ENCODE measurements around the gene SMS. TPM values are rescaled to one million over a fixed set of nuclear protein-coding genes. Genes with fewer than 3 reads are reported as not detected.

The SMS gene
- total RNA-seq, 4 donors from 2014 or later: 32.4 to 95.4 (median 43.8) TPM

- 81 to 100% methylated on average over 1 to 3 of the region's 3 CpGs for WGBS, 2 donors (ENCODE audit: low coverage in 1 of 2)
- in situ Hi-C loops (cut with MboI; ENCODE audit: low pct_ligation_motif_present in 1 of 4, low pct_unique_long_range_greater_than_20kb in 1 of 4, low sequenced_read_pairs in 3 of 4) (loop anchor here in 1 of 4 donors (25.0 kb wide), 1 partner anchor 97 kb away; the partner anchor contains the start of gene MBTPS2), intact Hi-C loops (cut with DNase I; ENCODE audit: low total_unique reads) (no loop called here)
- Histone ChIP-seq H3K27ac (no peak overlapping the region), H3K4me1 (no peaks in the 10 kb centered on the region), H3K27me3 (no peaks in the 10 kb centered on the region), H3K9me3 (no peaks in the 10 kb centered on the region), H3K4me3 (no peak overlapping the region), H3K36me3 (no peaks in the 10 kb centered on the region)
- TF ChIP-seq EP300 (IDR thresholded peaks at IDR 0.05; ENCODE audit: low read depth) (no peak), POLR2AphosphoS5 (IDR thresholded peaks at IDR 0.05) (no peak), POLR2A (IDR thresholded peaks at IDR 0.05) (no peak)
- TF ChIP-seq, protein P1, sequence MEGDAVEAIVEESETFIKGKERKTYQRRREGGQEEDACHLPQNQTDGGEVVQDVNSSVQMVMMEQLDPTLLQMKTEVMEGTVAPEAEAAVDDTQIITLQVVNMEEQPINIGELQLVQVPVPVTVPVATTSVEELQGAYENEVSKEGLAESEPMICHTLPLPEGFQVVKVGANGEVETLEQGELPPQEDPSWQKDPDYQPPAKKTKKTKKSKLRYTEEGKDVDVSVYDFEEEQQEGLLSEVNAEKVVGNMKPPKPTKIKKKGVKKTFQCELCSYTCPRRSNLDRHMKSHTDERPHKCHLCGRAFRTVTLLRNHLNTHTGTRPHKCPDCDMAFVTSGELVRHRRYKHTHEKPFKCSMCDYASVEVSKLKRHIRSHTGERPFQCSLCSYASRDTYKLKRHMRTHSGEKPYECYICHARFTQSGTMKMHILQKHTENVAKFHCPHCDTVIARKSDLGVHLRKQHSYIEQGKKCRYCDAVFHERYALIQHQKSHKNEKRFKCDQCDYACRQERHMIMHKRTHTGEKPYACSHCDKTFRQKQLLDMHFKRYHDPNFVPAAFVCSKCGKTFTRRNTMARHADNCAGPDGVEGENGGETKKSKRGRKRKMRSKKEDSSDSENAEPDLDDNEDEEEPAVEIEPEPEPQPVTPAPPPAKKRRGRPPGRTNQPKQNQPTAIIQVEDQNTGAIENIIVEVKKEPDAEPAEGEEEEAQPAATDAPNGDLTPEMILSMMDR (IDR thresholded peaks at IDR 0.05): no peak
- DNase-seq: no peak
These were observed 6.1 kb upstream of the SMS start for GRCh38 chrX:21934414-21934813.

DNA sequence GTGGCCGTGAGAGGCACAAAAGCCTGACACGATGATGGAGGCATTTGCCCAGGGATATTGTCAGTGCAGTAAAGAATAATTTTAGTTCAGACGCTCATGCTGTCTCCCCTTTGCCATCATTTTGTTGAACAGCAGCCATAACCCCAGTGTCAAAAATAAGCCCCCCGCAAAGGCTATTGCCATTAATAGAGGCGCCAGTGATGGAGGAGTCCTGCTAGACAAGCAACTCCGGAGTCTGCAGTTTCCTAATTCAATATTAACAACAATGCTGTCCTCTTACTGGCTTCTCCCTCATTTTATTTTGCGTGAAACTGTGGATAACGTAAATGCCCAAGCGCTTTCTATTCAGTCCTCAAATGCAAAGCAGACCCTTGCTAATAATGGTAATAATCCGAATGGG, 603 bp upstream of the SMS start:
- WGBS, 2 donors (ENCODE audit: low coverage in 1 of 2): 69% methylated on average over 10 of the region's 10 CpGs; no CpG with 5 or more reads in 1 of the 2 donors
- H3K9me3 ChIP-seq: no peaks in the 10 kb centered on the region
- H3K27ac ChIP-seq: peak overlapping the region; percentile 85 to 90 (median 87)
- intact Hi-C loops (cut with DNase I; ENCODE audit: low total_unique reads) (no loop called here), in situ Hi-C loops (cut with MboI; ENCODE audit: low pct_ligation_motif_present in 1 of 4, low pct_unique_long_range_greater_than_20kb in 1 of 4, low sequenced_read_pairs in 3 of 4) (loop anchor here in 1 of 4 donors (25.0 kb wide), 1 partner anchor 103 kb away; the partner anchor contains the start of gene MBTPS2)
- H3K4me3 ChIP-seq: peak overlapping the region in 3 of 4 donors; percentile 58 to 64 (median 63)
- DNase-seq: no peak
- no peaks in the 10 kb centered on the region for H3K27me3 ChIP-seq
- no peak for TF ChIP-seq POLR2AphosphoS5 (IDR thresholded peaks at IDR 0.05)
- TF ChIP-seq, protein P1 (IDR thresholded peaks at IDR 0.05): no peak
- no peak for TF ChIP-seq POLR2A (IDR thresholded peaks at IDR 0.05)
- TF ChIP-seq EP300 (IDR thresholded peaks at IDR 0.05; ENCODE audit: low read depth): no peak
- no peaks in the 10 kb centered on the region for H3K36me3 ChIP-seq
- H3K4me1 ChIP-seq: peaks cover 0 to 5% (median 1%) of the 10 kb centered on the region in 4 donors

DNA sequence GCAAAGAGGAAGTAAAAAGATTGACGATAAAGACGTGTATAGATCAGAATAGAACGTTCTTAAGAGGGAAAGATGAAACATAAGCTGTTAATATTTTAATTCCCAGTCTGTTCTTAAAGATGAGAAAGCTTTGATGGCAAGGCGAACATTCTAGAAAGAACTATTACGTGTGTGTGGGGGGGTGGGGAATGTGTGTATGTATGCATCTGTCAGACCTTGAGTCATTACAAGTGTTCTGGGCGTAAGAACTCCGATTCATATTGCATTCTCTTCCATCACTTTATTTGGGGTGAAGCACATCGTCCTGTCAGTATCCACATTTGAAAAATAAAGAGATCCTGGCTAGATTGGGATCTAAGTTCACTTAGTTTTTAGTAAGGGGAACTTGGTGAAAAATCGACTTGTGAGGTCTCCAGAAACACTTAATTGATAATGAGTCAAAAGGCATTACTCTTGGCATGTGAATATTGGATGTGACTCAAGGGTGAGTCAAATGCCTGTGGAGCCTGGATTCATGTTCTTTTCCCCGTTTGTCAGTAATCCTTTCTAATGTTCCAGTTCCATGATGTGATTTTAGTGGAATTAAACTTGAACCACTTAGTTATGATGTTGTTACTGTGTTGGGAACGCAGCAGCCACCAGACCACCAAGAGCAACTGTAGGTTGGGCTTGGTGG, 3.1 kb downstream of the SMS start:
- Histone ChIP-seq H3K27me3 (no peaks in the 10 kb centered on the region), H3K9me3 (no peaks in the 10 kb centered on the region), H3K27ac (peak overlapping the region; percentile 20 to 46 (median 24)), H3K4me1 (peaks cover 2 to 28% (median 6%) of the 10 kb centered on the region in 4 donors), H3K4me3 (no peak overlapping the region), H3K36me3 (no peaks in the 10 kb centered on the region)
- WGBS, 2 donors (ENCODE audit: low coverage in 1 of 2): 56 to 61% methylated on average over 8 to 11 of the region's 11 CpGs
- DNase-seq: no peak
- TF ChIP-seq POLR2A (IDR thresholded peaks at IDR 0.05) (no peak), POLR2AphosphoS5 (IDR thresholded peaks at IDR 0.05) (no peak), EP300 (IDR thresholded peaks at IDR 0.05; ENCODE audit: low read depth) (no peak)
- TF ChIP-seq, protein P1 (IDR thresholded peaks at IDR 0.05): no peak
- in situ Hi-C loops (cut with MboI; ENCODE audit: low pct_ligation_motif_present in 1 of 4, low pct_unique_long_range_greater_than_20kb in 1 of 4, low sequenced_read_pairs in 3 of 4) (loop anchor here in 1 of 4 donors (25.0 kb wide), 1 partner anchor 106 kb away; the partner anchor contains the start of gene MBTPS2), intact Hi-C loops (cut with DNase I; ENCODE audit: low total_unique reads) (no loop called here)

GRCh38 chrX:21944136-21944615, 3.7 kb downstream of the SMS start:
- intact Hi-C loops (cut with DNase I; ENCODE audit: low total_unique reads): no loop called here
- peaks cover 2 to 33% (median 6%) of the 10 kb centered on the region in 4 donors for H3K4me1 ChIP-seq
- no peaks in the 10 kb centered on the region for H3K27me3 ChIP-seq
- no peak for DNase-seq
- no peaks in the 10 kb centered on the region for H3K36me3 ChIP-seq
- in situ Hi-C loops (cut with MboI; ENCODE audit: low pct_ligation_motif_present in 1 of 4, low pct_unique_long_range_greater_than_20kb in 1 of 4, low sequenced_read_pairs in 3 of 4): loop anchor here in 1 of 4 donors (25.0 kb wide), 1 partner anchor 107 kb away; the partner anchor contains the start of gene MBTPS2
- WGBS, 2 donors (ENCODE audit: low coverage in 1 of 2): 94% methylated on average over 8 of the region's 8 CpGs; no CpG with 5 or more reads in 1 of the 2 donors
- H3K9me3 ChIP-seq: no peaks in the 10 kb centered on the region
- peak overlapping the region; percentile 9 to 46 (median 24) for H3K27ac ChIP-seq
- TF ChIP-seq EP300 (IDR thresholded peaks at IDR 0.05; ENCODE audit: low read depth): no peak
- no peak for TF ChIP-seq POLR2AphosphoS5 (IDR thresholded peaks at IDR 0.05)
- TF ChIP-seq, protein P1 (IDR thresholded peaks at IDR 0.05): no peak
- no peak for TF ChIP-seq POLR2A (IDR thresholded peaks at IDR 0.05)
- H3K4me3 ChIP-seq: no peak overlapping the region

All from transverse colon (tissue), 4 donors.